Activated T-helper 1 cell treated with anti-CD3 and anti-CD28 coated beads, Interleukin-12 subunit alpha, Interleukin-12 subunit beta, Interleukin-2, Interleukin-4 antibody, amounts not matched to agents 30 ng/mL and 10 ng/mL and 1 ng/mL, durations not matched to agents 14 hours and 24 hours and 36 hours (primary cell): ENCODE results near the gene IGF2BP2. TPM values are rescaled to one million over a fixed set of nuclear protein-coding genes. Genes with fewer than 3 reads are reported as not detected.

Source experiments
- DNase-seq: peaks from one replicate; pipeline ENCODE4 v3.0.0; 2021; ENCODE audit warnings: low spot score
- H3K27ac Mint-ChIP-seq: one replicate; pipeline ENCODE4 v1.8.0; 2021; ENCODE audit warnings: mild to moderate bottlenecking, mixed read lengths
- H3K27me3 Mint-ChIP-seq: one replicate; pipeline ENCODE4 v1.8.0; 2022; ENCODE audit warnings: mild to moderate bottlenecking, moderate library complexity, mixed read lengths; ENCODE audit not compliant: insufficient read depth
- H3K36me3 Mint-ChIP-seq: one replicate; pipeline ENCODE4 v1.8.0; 2021; ENCODE audit warnings: low read depth, mixed read lengths
- H3K4me1 Mint-ChIP-seq: one replicate; pipeline ENCODE4 v1.8.0; 2021; ENCODE audit warnings: low read depth, mixed read lengths
- H3K4me3 Mint-ChIP-seq: one replicate; pipeline ENCODE4 v1.8.0; 2021; ENCODE audit warnings: mild to moderate bottlenecking, moderate library complexity, mixed read lengths
- H3K9me3 Mint-ChIP-seq: one replicate; pipeline ENCODE4 v1.8.0; 2021; ENCODE audit warnings: mixed read lengths
- intact Hi-C: fragments of 100-400 bp; cut with micrococcal nuclease; formaldehyde crosslinking; loops from one replicate; pipeline ENCODE4 v1.15.1; 2024
- total RNA-seq: library from RNA; stranded (reverse); gene quantifications from 2 replicates; pipeline ENCODE4 v1.2.3, GENCODE V29; 2022

Gene IGF2BP2
- total RNA-seq, 1 donor from 2014 or later: 0.62 TPM

DNA sequence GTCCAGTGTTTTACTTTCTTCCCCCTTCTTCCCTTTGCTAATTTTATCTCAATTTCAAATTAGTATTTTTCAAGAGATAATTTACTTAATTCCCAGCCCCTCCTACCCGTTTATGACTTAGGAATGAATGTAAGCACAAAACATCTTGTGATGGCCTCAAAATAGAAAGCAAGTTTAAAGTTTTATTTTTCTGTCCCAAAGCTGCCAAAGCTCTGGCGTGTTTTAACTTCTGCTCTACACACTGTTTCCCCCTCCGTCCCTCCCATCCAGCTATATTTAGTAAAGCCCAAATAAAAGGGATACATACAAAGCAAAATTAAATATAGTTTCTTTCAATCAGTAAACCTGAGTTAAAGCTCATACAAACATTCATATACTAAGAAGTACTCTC, 59.9 kb downstream of the IGF2BP2 start:
- Mint-ChIP-seq H3K27ac (no peak overlapping the region), H3K4me3 (no peak overlapping the region), H3K36me3 (no peaks in the 10 kb centered on the region), H3K9me3 (no peaks in the 10 kb centered on the region), H3K27me3 (peaks cover 42% of the 10 kb centered on the region), H3K4me1 (no peaks in the 10 kb centered on the region)
- DNase-seq: no peak
- intact Hi-C loops: no loop called here

DNA sequence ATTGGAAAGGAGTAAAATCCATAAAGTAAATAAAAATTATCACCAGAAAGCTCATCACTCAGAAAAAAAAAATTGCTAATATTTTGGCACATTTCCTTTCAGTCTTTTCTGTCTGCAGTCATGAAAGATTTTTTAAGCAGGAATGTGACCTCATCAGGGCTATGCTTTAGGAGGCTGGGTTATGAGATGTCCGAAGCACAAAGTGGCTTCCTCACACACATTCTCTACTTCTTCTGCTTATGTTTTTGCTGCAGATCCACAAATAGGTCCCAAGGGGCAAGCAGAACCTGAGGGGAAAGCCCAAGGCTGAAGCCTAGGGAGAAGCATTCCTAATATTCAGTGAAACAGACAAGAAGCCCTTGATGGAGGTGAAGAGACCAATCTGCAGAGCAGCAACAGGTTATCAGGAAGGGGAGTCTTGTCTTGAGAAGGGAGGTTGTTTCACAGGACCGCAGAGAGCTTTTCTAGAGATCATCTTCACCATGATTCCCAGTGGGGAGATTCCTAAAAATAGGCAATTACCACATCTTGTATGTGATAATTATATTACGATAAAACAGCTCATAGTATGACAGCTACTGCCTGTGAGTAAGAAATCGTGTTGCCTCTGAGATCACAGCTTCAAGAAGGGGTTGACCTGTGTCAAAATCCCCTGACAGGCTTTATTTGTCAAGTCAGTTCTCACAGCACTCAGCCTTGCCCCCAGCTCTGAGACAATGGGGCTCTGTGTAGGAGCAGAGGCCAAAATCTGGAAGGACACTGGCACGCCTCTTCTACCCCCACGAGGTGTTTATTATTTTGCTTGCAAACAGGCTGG, 60.5 kb downstream of the IGF2BP2 start:
- Mint-ChIP-seq H3K4me1 (no peaks in the 10 kb centered on the region), H3K36me3 (no peaks in the 10 kb centered on the region), H3K4me3 (no peak overlapping the region), H3K27me3 (peaks cover 40% of the 10 kb centered on the region), H3K27ac (no peak overlapping the region), H3K9me3 (no peaks in the 10 kb centered on the region)
- intact Hi-C loops: no loop called here
- DNase-seq: no peak

DNA sequence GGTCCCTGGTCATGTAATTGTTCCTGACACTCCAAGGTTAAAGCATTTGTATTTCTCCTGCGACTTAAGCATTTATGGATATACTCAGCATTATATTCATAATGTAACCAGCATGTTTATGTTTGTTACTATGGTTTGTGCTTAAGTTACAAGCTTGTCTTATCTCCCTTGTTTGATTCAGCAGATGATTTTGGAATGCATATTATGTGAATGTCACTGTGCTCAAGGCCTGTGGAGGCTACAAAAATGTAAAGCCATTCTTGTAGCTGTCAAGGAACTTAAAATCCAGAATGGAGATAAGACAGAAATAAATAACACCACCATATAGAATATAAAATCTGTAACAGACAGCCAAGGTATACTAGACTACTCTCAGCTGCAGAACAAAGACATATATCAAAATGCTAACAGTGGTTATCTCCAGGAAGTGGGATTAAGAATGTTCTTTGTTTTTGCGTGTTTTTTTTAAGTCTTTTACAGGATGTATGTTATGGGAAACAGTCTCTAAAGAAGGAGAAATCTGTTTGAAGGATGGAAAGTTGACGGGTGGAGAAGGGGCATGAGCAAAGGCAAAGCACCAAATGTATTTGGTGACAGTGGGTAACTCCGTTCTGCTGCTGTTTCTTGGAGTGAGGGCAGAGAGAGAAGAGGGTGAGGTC, 61.4 kb downstream of the IGF2BP2 start:
- Mint-ChIP-seq H3K36me3 (no peaks in the 10 kb centered on the region), H3K4me1 (no peaks in the 10 kb centered on the region), H3K27me3 (peaks cover 42% of the 10 kb centered on the region), H3K9me3 (no peaks in the 10 kb centered on the region), H3K4me3 (no peak overlapping the region), H3K27ac (no peak overlapping the region)
- DNase-seq: no peak
- intact Hi-C loops: no loop called here

DNA sequence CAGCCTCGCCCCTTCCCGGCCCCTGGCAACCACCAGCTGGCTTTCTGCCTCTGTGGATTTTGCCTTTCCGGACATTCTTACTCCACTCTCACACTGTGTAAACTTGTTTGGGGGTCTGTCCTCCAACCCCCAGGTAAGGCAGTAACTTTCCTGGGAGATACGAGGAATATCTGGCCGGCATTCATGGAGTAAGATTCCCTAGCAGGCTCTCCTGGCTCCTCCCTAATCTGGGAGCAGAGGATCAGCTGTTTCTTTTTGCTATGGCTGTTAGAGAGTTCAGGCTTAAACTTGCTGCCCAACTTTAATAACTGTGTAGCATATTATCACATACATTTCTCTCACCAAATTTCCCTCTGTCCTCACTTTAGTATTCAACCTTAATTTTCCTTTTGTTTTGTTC, 64.3 kb downstream of the IGF2BP2 start:
- Mint-ChIP-seq H3K27me3 (peaks cover 37% of the 10 kb centered on the region), H3K36me3 (no peaks in the 10 kb centered on the region), H3K4me3 (no peak overlapping the region), H3K27ac (no peak overlapping the region), H3K4me1 (no peaks in the 10 kb centered on the region), H3K9me3 (peaks cover 10% of the 10 kb centered on the region)
- DNase-seq: no peak
- intact Hi-C loops: no loop called here

DNA sequence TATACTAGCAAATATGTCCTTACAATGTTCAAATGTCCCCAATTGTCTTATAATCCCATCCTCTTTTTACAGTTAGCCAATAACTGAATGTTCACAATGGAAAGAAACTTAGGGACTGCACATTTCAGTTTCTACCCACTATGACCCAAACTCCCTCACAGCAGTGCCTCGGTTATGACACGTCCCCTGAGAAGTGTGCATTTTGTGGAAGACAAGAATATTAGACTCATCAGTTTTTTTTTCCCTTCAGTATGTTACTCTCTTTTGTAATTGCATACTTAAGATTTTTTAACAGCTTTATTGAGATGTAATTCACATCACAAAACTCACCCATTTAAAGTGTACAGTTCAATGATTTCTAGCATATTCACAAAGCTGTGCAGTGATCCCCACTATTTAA, 64.8 kb downstream of the IGF2BP2 start:
- Mint-ChIP-seq H3K4me3 (no peak overlapping the region), H3K9me3 (peaks cover 10% of the 10 kb centered on the region), H3K27ac (no peak overlapping the region), H3K27me3 (peaks cover 32% of the 10 kb centered on the region), H3K36me3 (no peaks in the 10 kb centered on the region), H3K4me1 (no peaks in the 10 kb centered on the region)
- DNase-seq: no peak
- intact Hi-C loops: no loop called here

DNA sequence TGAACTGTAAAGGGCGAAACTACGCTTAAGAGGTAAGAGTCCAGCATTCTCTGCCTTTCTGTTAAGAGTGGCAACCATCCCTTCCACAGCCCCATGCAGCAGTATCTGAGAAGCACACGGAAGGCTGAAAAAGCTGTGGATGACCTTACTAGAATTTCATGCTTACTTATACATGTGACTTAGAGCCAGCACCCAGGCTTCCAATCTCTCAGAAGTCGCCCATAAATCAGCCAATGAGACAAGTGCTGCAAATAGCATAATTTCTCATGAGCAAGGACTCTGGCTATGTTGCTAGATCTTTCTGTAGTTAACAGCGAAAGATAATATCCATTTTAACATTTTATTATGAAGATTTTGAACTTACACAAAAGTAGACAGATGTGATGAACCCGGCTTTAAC, 65.3 kb downstream of the IGF2BP2 start:
- Mint-ChIP-seq H3K9me3 (peaks cover 12% of the 10 kb centered on the region), H3K27ac (no peak overlapping the region), H3K4me1 (no peaks in the 10 kb centered on the region), H3K36me3 (no peaks in the 10 kb centered on the region), H3K4me3 (no peak overlapping the region), H3K27me3 (peaks cover 27% of the 10 kb centered on the region)
- no peak for DNase-seq
- intact Hi-C loops: no loop called here

DNA sequence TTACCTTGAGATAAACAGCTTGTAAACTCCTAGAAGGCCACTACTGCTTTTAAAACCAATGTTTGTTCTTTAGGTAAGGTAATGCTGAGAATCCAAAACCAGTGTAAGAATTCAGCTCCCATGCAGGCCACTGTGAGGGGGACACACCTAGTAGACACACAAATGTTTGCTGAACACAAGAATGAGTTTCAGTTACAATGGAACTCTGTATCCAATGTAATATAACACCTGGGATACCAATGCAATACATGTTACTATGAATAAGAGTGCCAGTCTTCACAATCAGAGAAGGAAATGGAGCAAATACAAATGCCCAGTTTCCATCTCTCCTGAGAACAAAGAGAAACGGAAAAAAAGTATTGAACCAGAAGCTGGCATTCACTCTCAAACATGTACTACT, 65.9 kb downstream of the IGF2BP2 start:
- H3K27me3 Mint-ChIP-seq: peaks cover 22% of the 10 kb centered on the region
- H3K4me1 Mint-ChIP-seq: no peaks in the 10 kb centered on the region
- H3K27ac Mint-ChIP-seq: no peak overlapping the region
- intact Hi-C loops: no loop called here
- H3K4me3 Mint-ChIP-seq: no peak overlapping the region
- no peaks in the 10 kb centered on the region for H3K36me3 Mint-ChIP-seq
- H3K9me3 Mint-ChIP-seq: peaks cover 15% of the 10 kb centered on the region
- no peak for DNase-seq

DNA sequence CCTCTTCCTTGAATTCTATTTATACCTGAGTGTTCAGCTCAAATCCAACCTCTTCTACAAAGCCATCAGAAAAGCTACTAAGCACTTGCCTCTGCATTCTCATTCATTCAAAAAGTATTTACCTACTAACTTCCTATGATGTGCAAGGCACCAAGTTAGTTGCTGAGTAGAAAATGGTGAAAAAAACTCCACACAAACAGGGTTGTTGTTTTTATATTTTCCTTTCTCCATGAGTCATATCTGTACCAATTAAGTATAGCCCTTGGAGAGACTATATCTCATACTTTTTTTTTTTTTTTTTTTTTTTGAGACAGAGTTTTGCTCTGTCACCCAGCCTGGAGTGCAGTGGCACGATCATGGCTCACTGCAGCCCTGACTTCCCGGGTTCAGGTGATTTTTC, 67.7 kb downstream of the IGF2BP2 start:
- Mint-ChIP-seq H3K27me3 (peaks cover 16% of the 10 kb centered on the region), H3K27ac (no peak overlapping the region), H3K4me3 (no peak overlapping the region), H3K4me1 (no peaks in the 10 kb centered on the region), H3K36me3 (no peaks in the 10 kb centered on the region), H3K9me3 (peaks cover 15% of the 10 kb centered on the region)
- intact Hi-C loops: no loop called here
- DNase-seq: no peak

DNA sequence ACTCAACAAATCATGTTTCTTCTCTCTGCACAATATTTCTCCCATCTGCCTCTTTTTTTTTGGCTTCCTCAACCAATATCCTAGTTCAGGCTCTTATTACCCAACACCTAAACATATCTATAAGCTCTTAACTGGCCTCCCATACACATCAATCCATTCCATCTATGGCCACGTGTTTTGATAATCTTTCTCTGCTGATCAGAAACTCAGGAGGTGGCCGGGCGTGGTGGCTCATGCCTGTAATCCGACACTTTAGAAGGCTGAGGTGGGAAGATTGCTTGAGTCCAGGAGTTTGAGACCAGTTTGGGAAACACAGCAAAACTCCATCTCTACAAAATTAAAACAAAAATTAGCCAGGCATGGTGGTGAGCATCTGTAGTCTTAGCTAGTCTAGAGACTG, 68.4 kb downstream of the IGF2BP2 start:
- no peaks in the 10 kb centered on the region for H3K4me1 Mint-ChIP-seq
- H3K36me3 Mint-ChIP-seq: no peaks in the 10 kb centered on the region
- H3K9me3 Mint-ChIP-seq: peaks cover 15% of the 10 kb centered on the region
- no peak overlapping the region for H3K4me3 Mint-ChIP-seq
- peaks cover 17% of the 10 kb centered on the region for H3K27me3 Mint-ChIP-seq
- H3K27ac Mint-ChIP-seq: no peak overlapping the region
- DNase-seq: no peak
- intact Hi-C loops: no loop called here

DNA sequence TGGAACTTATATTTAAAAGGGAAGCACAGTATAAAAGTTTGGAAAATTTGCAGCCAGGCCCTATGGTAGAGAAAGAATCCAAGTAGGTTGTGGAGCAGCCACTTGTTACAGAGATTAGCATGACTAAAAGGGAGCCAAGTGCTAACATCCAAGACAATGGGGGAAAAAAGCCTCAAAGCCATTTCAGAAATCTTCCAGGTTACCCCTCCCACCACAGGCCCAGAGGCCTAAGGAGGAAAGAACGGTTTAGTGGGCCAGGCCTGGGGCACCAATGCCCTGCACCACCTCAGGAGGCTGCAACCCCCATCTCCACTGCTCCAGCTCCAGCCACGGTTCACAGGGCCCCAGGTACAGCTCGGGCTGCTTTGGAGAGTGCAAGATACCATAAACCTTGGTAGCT, 69.9 kb downstream of the IGF2BP2 start:
- Mint-ChIP-seq H3K4me1 (no peaks in the 10 kb centered on the region), H3K9me3 (peaks cover 15% of the 10 kb centered on the region), H3K36me3 (no peaks in the 10 kb centered on the region), H3K27me3 (peaks cover 10% of the 10 kb centered on the region), H3K27ac (no peak overlapping the region), H3K4me3 (no peak overlapping the region)
- DNase-seq: no peak
- intact Hi-C loops: no loop called here

DNA sequence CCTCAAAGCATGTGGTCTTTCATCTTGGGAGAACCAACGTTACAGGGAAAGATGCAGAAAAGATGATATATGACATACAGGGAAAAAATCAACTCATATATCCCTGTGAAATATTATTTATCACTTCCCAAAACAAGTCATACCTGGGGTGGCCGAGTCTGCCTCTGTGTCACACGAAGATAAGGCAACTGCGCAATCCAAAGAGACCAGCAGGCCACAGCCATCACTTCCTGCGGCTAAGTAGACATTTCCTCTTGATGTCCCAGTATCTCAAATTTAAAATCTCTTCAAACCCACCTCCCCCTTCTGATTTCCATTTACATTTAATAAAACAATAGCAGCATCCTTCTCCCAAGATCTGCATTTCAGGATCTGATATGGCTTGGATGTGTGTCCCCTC, 71.5 kb downstream of the IGF2BP2 start:
- intact Hi-C loops: no loop called here
- DNase-seq: no peak
- Mint-ChIP-seq H3K36me3 (no peaks in the 10 kb centered on the region), H3K27ac (no peak overlapping the region), H3K9me3 (peaks cover 15% of the 10 kb centered on the region), H3K4me3 (no peak overlapping the region), H3K4me1 (no peaks in the 10 kb centered on the region), H3K27me3 (peaks cover 13% of the 10 kb centered on the region)

DNA sequence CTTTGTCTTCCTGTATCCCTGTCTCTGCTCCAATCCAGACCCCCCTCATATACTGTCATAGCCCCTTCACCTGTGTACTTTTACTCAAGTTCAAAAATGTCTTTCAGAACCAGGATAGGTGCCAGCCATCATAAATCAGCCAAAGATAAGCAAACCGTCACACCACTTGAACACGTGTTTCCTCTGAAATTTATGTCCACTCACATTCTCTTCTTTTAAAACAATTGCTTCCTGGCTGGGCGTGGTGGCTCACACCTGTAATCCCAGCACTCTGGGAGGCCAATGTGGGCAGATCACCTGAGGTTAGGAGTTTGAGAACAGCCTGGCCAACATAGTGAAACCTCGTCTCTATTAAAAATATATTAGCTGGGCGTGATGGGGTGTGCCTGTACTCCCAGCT, 74.1 kb downstream of the IGF2BP2 start:
- peaks cover 13% of the 10 kb centered on the region for H3K27me3 Mint-ChIP-seq
- H3K4me3 Mint-ChIP-seq: no peak overlapping the region
- DNase-seq: no peak
- peaks cover 5% of the 10 kb centered on the region for H3K4me1 Mint-ChIP-seq
- H3K9me3 Mint-ChIP-seq: peaks cover 5% of the 10 kb centered on the region
- H3K36me3 Mint-ChIP-seq: no peaks in the 10 kb centered on the region
- H3K27ac Mint-ChIP-seq: no peak overlapping the region
- intact Hi-C loops: no loop called here

DNA sequence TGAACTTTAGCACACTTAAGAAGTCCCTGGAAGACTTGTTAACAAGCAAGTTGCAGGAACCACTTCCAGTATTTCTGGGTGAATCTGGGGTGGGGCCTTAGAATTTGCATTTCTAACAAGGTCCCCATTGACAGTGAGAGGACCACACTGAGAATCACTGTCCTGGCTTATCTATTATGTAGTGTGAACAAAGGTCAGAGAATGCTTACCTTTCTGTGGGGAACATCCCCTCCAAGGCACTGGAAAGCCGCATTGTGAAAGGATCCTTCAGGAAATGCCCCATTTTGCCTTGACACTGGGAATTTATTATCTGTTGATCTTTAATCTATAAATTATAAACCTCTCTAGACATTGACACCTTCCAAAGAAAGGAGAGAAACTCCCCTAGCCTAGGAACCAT, 74.8 kb downstream of the IGF2BP2 start:
- DNase-seq: no peak
- Mint-ChIP-seq H3K36me3 (no peaks in the 10 kb centered on the region), H3K27ac (no peak overlapping the region), H3K27me3 (peaks cover 15% of the 10 kb centered on the region), H3K4me1 (peaks cover 12% of the 10 kb centered on the region), H3K4me3 (no peak overlapping the region), H3K9me3 (peaks cover 5% of the 10 kb centered on the region)
- intact Hi-C loops: no loop called here
